ENCODE data around the gene NAGLU.

DNA sequence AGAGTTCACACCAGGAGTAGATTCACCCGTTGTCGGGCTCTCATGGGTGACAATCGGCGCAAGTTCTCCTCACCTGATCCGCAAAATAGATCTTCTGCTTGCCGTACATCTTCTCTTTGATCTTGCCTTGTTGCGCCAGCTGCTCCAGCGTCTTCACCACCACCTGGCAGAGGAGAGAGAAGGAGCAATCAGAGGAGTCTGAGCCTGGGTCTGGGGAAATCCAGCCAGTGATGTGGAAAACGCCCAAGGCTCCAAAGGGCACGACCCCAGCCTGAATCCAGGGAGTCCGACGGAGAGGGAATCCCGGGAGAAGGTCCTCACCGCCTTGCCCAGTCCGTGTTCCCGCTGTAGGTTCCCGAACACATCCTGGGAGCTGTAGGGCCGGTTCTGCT is 41.1 kb downstream of the NAGLU start:
- TF ChIP-seq, protein P1, sequence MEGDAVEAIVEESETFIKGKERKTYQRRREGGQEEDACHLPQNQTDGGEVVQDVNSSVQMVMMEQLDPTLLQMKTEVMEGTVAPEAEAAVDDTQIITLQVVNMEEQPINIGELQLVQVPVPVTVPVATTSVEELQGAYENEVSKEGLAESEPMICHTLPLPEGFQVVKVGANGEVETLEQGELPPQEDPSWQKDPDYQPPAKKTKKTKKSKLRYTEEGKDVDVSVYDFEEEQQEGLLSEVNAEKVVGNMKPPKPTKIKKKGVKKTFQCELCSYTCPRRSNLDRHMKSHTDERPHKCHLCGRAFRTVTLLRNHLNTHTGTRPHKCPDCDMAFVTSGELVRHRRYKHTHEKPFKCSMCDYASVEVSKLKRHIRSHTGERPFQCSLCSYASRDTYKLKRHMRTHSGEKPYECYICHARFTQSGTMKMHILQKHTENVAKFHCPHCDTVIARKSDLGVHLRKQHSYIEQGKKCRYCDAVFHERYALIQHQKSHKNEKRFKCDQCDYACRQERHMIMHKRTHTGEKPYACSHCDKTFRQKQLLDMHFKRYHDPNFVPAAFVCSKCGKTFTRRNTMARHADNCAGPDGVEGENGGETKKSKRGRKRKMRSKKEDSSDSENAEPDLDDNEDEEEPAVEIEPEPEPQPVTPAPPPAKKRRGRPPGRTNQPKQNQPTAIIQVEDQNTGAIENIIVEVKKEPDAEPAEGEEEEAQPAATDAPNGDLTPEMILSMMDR (optimal IDR thresholded peaks at IDR 0.05 in 1 of 3, IDR thresholded peaks at IDR 0.05 in 1 of 3, conservative IDR thresholded peaks at IDR 0.05 in 1 of 3; ENCODE audit: extremely low read depth in 1 of 3, insufficient read depth in 2 of 3, low read length in 3 of 3) = no peak
- TF ChIP-seq EZH2 (IDR thresholded peaks at IDR 0.05; ENCODE audit: low read length) = no peak

Measured in keratinocyte (primary cell).